SK-N-SH (cell line): ENCODE data around the gene E2F1.

ENCODE experiments used
- EZH2phosphoT487 ChIP-seq: fragments of 200-600 bp; sonication (generic); IDR thresholded peaks from 2 replicates; pipeline ENCODE4 v1.6.1; 2017; ENCODE audit warnings: low read depth, mixed run types, mild to moderate bottlenecking, antibody characterized with exemption, moderate library complexity, borderline replicate concordance
- IRF3 ChIP-seq: fragments of 150-350 bp; IDR thresholded peaks from 2 replicates; pipeline ENCODE4 v1.6.1; 2016; ENCODE audit warnings: mild to moderate bottlenecking, low read depth, low read length
- RFX5 ChIP-seq: IDR thresholded peaks from 2 replicates; pipeline ENCODE4 v1.6.1; 2012; ENCODE audit warnings: mild to moderate bottlenecking, improper control_type of control experiment, low read length
- USF2 ChIP-seq: fragments of 150-350 bp; IDR thresholded peaks from 2 replicates; pipeline ENCODE4 v1.6.1; 2017; ENCODE audit warnings: antibody characterized with exemption, low read length, low read depth, borderline replicate concordance
- TF ChIP-seq, protein P1 (sequence below): fragments of 200-600 bp; sonication (generic); IDR thresholded peaks from 2 replicates; pipeline ENCODE4 v1.6.1; 2017; ENCODE audit warnings: antibody characterized with exemption, mild to moderate bottlenecking, moderate library complexity

- TF ChIP-seq, protein P1, sequence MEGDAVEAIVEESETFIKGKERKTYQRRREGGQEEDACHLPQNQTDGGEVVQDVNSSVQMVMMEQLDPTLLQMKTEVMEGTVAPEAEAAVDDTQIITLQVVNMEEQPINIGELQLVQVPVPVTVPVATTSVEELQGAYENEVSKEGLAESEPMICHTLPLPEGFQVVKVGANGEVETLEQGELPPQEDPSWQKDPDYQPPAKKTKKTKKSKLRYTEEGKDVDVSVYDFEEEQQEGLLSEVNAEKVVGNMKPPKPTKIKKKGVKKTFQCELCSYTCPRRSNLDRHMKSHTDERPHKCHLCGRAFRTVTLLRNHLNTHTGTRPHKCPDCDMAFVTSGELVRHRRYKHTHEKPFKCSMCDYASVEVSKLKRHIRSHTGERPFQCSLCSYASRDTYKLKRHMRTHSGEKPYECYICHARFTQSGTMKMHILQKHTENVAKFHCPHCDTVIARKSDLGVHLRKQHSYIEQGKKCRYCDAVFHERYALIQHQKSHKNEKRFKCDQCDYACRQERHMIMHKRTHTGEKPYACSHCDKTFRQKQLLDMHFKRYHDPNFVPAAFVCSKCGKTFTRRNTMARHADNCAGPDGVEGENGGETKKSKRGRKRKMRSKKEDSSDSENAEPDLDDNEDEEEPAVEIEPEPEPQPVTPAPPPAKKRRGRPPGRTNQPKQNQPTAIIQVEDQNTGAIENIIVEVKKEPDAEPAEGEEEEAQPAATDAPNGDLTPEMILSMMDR, result no peak
- no peak for TF ChIP-seq EZH2phosphoT487
- no peak for TF ChIP-seq IRF3
- TF ChIP-seq RFX5, result no peak
- no peak for TF ChIP-seq USF2
These were observed 26.7 kb downstream of the E2F1 start for GRCh38 chr20:33659341-33660034.
